SU-DHL-6 (cell line): Measurements from ENCODE around the gene CSH1.
"Not testable (repeated sequence)": the region's sequence is repeated elsewhere in the genome, so short reads cannot be mapped to it uniquely, and the experiment has no call there.

Experiments used
- H2AFZ ChIP-seq: fragments of 200-600 bp; sonication (generic); 2 replicates; pipeline ENCODE4 v1.6.1; 2014; ENCODE audit warnings: low read depth, mild to moderate bottlenecking, moderate library complexity, mixed read lengths, antibody characterized with exemption, low read length; ENCODE audit not compliant: severe bottlenecking
- H3F3A ChIP-seq: fragments of 200-600 bp; shearing (Covaris generic); 2 replicates; pipeline ENCODE4 v1.6.0; 2016; ENCODE audit warnings: antibody characterized with exemption, mild to moderate bottlenecking; ENCODE audit not compliant: insufficient read depth
- H3K27ac ChIP-seq: fragments of 200-600 bp; sonication (generic); 2 replicates; pipeline ENCODE4 v1.5.1; 2016; ENCODE audit warnings: low read depth, mild to moderate bottlenecking, low read length, moderate library complexity, mixed read lengths
- H3K27me3 ChIP-seq: fragments of 200-600 bp; sonication (generic), shearing (Covaris generic); 2 replicates; pipeline ENCODE4 v1.6.0; 2014; ENCODE audit warnings: mild to moderate bottlenecking, low read length
- H3K36me3 ChIP-seq: fragments of 200-600 bp; sonication (generic); 2 replicates; pipeline ENCODE4 v1.6.1; 2014; ENCODE audit warnings: mild to moderate bottlenecking, low read length, mixed read lengths
- H3K4me2 ChIP-seq: fragments of 300-600, 200-600 bp; shearing (Covaris generic), sonication (generic); 2 replicates; pipeline ENCODE4 v1.6.0; 2014; ENCODE audit warnings: low read length, low read depth, mild to moderate bottlenecking; ENCODE audit not compliant: poor library complexity, severe bottlenecking
- H3K4me3 ChIP-seq: fragments of 200-600 bp; sonication (generic); 2 replicates; pipeline ENCODE4 v1.5.1; 2014; ENCODE audit warnings: antibody characterized with exemption, low read length, mild to moderate bottlenecking, mixed read lengths; ENCODE audit not compliant: insufficient read depth, poor library complexity, severe bottlenecking
- H3K79me2 ChIP-seq: fragments of 200-600 bp; sonication (generic); 2 replicates; pipeline ENCODE4 v1.6.1; 2014; ENCODE audit warnings: mild to moderate bottlenecking, low read length, moderate library complexity; ENCODE audit not compliant: insufficient read depth
- H3K9ac ChIP-seq: fragments of 200-600 bp; sonication (generic); 2 replicates; pipeline ENCODE4 v1.7.0; 2014; ENCODE audit warnings: mild to moderate bottlenecking, low read length
- H3K9me2 ChIP-seq: fragments of 200-600 bp; sonication (generic); replicated peaks from 2 replicates; pipeline ENCODE4 v1.6.1; 2014; ENCODE audit warnings: low read length; ENCODE audit not compliant: insufficient read depth
- H3K9me3 ChIP-seq: fragments of 200-600 bp; sonication (generic); 2 replicates; pipeline ENCODE4 v1.6.1; 2014; ENCODE audit warnings: low read length, mixed read lengths; ENCODE audit not compliant: insufficient read depth
- H4K20me1 ChIP-seq: fragments of 200-600 bp; sonication (generic); 2 replicates; pipeline ENCODE4 v1.6.1; 2014; ENCODE audit warnings: low read depth, mild to moderate bottlenecking, antibody characterized with exemption, low read length, moderate library complexity, mixed read lengths
- EZH2phosphoT487 ChIP-seq: fragments of 200-600 bp; sonication (generic), shearing (Covaris generic); conservative IDR thresholded peaks from 2 replicates; pipeline ENCODE4 v1.6.1; 2018; ENCODE audit warnings: mild to moderate bottlenecking, antibody characterized with exemption, low read length, moderate library complexity, mixed read lengths
- TF ChIP-seq, protein P1 (sequence below): fragments of 200-600 bp; sonication (generic); IDR thresholded peaks from one replicate; pipeline ENCODE4 v1.5.1; 2017; ENCODE audit warnings: antibody characterized with exemption, mild to moderate bottlenecking, low read length, moderate library complexity; ENCODE audit not compliant: insufficient read depth, poor library complexity, severe bottlenecking

Gene CSH1

DNA sequence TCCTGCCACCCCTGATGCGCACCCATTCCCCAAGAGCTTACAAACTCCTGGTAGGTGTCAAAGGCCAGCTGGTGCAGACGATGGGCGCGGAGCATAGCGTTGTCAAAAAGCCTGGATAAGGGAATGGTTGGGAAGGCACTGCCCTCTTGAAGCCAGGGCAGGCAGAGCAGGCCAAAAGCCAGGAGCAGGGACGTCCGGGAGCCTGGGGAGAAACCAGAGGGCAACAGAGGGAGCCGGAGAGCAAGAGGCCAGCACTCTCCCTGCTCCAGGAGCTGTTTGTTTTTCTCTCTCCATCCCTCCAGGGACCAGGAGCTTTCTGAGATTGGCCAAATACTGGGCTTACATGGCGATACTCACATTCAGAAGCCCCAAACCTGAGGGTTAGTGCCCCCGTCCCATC, 21.9 kb upstream of the CSH1 start:
- H3K27me3 ChIP-seq: no peaks in the 10 kb centered on the region
- no peak overlapping the region for H3K4me3 ChIP-seq
- no peaks in the 10 kb centered on the region for H3K36me3 ChIP-seq
- no peak overlapping the region for H3K9ac ChIP-seq
- H3F3A ChIP-seq: peaks cover 20% of the 10 kb centered on the region
- no peak overlapping the region for H3K4me2 ChIP-seq
- no peaks in the 10 kb centered on the region for H3K9me3 ChIP-seq
- H3K79me2 ChIP-seq: no peaks in the 10 kb centered on the region
- TF ChIP-seq, protein P1, sequence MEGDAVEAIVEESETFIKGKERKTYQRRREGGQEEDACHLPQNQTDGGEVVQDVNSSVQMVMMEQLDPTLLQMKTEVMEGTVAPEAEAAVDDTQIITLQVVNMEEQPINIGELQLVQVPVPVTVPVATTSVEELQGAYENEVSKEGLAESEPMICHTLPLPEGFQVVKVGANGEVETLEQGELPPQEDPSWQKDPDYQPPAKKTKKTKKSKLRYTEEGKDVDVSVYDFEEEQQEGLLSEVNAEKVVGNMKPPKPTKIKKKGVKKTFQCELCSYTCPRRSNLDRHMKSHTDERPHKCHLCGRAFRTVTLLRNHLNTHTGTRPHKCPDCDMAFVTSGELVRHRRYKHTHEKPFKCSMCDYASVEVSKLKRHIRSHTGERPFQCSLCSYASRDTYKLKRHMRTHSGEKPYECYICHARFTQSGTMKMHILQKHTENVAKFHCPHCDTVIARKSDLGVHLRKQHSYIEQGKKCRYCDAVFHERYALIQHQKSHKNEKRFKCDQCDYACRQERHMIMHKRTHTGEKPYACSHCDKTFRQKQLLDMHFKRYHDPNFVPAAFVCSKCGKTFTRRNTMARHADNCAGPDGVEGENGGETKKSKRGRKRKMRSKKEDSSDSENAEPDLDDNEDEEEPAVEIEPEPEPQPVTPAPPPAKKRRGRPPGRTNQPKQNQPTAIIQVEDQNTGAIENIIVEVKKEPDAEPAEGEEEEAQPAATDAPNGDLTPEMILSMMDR: no peak
- TF ChIP-seq EZH2phosphoT487: no peak
- no peak overlapping the region for H2AFZ ChIP-seq
- no peaks in the 10 kb centered on the region for H4K20me1 ChIP-seq
- no peak overlapping the region for H3K27ac ChIP-seq
- no peaks in the 10 kb centered on the region for H3K9me2 ChIP-seq

DNA sequence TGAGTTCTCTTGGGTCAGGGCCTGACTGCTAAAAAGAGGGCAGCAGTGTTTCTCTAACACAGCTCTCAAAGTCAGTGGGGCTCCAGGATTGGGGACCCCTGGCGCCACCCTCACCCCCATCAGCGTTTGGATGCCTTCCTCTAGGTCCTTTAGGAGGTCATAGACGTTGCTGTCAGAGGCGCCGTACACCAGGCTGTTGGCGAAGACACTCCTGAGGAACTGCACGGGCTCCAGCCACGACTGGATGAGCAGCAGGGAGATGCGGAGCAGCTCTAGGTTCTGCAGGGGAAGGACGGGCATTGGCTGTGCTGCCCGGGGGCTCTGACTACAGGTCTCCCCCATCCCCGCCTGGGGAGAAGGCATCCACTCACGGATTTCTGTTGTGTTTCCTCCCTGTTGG, 21.3 kb upstream of the CSH1 start:
- no peak overlapping the region for H2AFZ ChIP-seq
- no peak overlapping the region for H3K4me2 ChIP-seq
- no peak overlapping the region for H3K27ac ChIP-seq
- H3K27me3 ChIP-seq: no peaks in the 10 kb centered on the region
- peaks cover 16% of the 10 kb centered on the region for H3F3A ChIP-seq
- no peaks in the 10 kb centered on the region for H3K36me3 ChIP-seq
- no peak for TF ChIP-seq EZH2phosphoT487
- no peaks in the 10 kb centered on the region for H3K9me3 ChIP-seq
- H3K9me2 ChIP-seq: no peaks in the 10 kb centered on the region
- H3K79me2 ChIP-seq: no peaks in the 10 kb centered on the region
- H4K20me1 ChIP-seq: no peaks in the 10 kb centered on the region
- H3K9ac ChIP-seq: no peak overlapping the region
- H3K4me3 ChIP-seq: no peak overlapping the region

DNA sequence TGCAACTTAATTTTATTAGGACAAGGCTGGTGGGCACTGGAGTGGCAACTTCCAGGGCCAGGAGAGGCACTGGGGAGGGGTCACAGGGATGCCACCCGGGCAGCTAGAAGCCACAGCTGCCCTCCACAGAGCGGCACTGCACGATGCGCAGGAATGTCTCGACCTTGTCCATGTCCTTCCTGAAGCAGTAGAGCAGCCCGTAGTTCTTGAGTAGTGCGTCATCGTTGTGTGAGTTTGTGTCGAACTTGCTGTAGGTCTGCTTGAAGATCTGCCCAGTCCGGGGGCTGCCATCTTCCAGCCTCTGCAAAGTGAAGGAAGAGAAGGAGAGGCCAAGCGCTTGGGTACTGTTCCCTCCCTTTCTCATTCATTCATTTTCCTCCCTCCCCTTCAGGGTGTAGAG, 20.8 kb upstream of the CSH1 start:
- peaks cover 16% of the 10 kb centered on the region for H3F3A ChIP-seq
- H3K4me2 ChIP-seq: not testable (repeated sequence)

DNA sequence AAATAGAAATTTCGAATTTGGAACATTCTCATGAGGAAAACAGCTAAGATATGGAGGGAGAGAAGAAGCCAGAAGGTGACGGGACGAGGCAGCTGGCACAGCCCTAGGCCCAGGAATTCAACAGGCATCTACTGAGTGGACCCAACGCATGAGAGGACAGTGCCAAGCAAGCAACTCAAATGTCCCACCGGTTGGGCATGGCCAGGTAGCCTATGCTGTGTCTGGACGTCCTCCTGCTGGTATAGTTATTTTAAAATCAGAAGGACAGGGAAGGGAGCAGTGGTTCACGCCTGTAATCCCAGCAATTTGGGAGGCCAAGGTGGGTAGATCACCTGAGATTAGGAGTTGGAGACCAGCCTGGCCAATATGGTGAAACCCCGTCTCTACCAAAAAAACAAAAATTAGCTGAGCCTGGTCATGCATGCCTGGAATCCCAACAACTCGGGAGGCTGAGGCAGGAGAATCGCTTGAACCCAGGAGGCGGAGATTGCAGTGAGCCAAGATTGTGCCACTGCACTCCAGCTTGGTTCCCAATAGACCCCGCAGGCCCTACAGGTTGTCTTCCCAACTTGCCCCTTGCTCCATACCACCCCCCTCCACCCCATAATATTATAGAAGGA, 20.3 kb upstream of the CSH1 start:
- Histone ChIP-seq H3K4me2 (no peak overlapping the region), H4K20me1 (no peaks in the 10 kb centered on the region), H3K9ac (no peak overlapping the region), H3K36me3 (no peaks in the 10 kb centered on the region), H3K27me3 (no peaks in the 10 kb centered on the region), H3K27ac (no peak overlapping the region), H3K4me3 (no peak overlapping the region), H2AFZ (no peak overlapping the region), H3K79me2 (no peaks in the 10 kb centered on the region), H3K9me3 (no peaks in the 10 kb centered on the region), H3F3A (peaks cover 16% of the 10 kb centered on the region), H3K9me2 (no peaks in the 10 kb centered on the region)
- TF ChIP-seq EZH2phosphoT487: no peak
- TF ChIP-seq, protein P1: no peak

More for the DNA sequence above, 20.8 kb upstream of the CSH1 start:
- not testable (repeated sequence) for H3K4me3 ChIP-seq, H3K27me3 ChIP-seq, H3K9ac ChIP-seq, H3K9me2 ChIP-seq, H4K20me1 ChIP-seq, H3K79me2 ChIP-seq, H3K27ac ChIP-seq, H2AFZ ChIP-seq, H3K36me3 ChIP-seq, H3K9me3 ChIP-seq

DNA sequence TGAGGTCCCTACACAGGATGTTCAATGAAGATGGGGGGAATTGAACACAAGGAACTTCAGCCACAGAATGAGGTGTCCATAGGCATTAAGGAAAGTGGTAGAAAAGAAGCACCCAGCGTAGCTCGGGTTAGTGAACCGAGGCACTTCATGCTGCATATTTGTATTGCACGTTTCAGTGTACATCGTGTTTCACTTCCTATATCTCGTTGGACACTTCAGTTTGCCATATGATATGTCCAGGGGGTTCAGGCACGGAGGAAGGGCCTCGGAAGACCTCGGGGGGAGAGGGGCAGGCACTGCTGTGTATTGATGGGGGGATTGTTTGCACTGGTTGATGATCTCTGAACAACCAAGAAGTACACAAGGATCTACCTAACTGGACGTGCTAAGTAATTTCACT, 19.4 kb upstream of the CSH1 start:
- H3K27ac ChIP-seq, H2AFZ ChIP-seq, H3K27me3 ChIP-seq, H3K9me3 ChIP-seq, H4K20me1 ChIP-seq, H3K9me2 ChIP-seq, H3K36me3 ChIP-seq, H3K4me3 ChIP-seq, H3K79me2 ChIP-seq, H3K9ac ChIP-seq: not testable (repeated sequence)
- H3F3A ChIP-seq: peaks cover 15% of the 10 kb centered on the region
- H3K4me2 ChIP-seq: peak overlapping the region; percentile 22
